Measurements from ENCODE around the gene MAP6. TPM values are rescaled to one million over a fixed set of nuclear protein-coding genes. Genes with fewer than 3 reads are reported as not detected.
A peak's percentile ranks its signal among the peaks of the same experiment; 100 is the strongest.

The MAP6 gene
- total RNA-seq = 1 to 10 TPM in 1 of 4 donors, under 1 TPM in 3; 0.35 to 5.0 (median 0.75) TPM

DNA sequence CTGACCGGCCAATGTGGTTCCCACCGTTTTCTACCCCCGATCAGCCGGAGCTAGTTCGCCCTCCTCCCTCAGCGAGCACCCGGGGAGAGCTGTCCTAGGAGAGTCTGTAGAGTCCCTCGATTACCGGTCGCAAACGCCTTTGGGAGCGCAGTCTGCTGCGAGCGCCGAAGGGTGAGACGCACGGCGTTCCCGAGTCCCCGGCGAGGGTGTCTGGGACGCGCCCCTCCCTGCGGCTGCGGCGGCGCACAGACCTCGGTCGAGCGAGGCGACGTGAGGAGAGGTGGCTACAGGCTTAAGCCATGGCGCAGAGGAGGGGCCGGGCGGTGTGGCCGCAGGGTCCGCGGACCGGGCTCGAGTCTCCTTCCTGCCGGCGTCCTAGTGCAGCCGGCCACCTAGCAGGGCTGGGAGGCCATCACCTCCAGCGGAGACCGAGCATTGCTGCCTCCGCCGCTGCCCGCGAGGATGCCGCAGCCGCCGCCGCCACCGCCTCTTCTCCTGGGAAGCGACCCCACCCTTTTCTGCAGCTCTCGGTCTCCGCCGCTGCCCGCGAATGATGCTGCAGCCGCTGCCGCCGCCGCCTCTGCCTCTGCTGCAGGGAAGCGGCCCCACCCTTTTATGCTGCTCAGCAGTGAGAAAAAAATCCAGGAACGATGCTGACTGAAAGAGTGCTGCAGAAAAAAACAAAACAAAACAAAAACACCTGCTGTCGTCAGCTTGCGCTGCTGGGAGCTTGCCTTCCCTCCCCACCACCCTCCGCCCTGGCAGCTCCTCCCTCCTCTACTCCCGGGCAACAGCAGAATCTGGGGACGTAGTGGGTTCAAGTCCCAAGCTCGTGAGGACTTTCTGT lies at the start of gene MAP6:
Gene MAP6, minus strand, starts transcription at position 588 of the 847 bp plus-strand sequence. CDS start 669 bp downstream, outside the sequence.
- Histone ChIP-seq H3K4me1 (peaks cover 0 to 23% (median 12%) of the 10 kb centered on the region in 4 donors), H3K27ac (peak within 1 kb of the TSS in 2 of 4 donors; percentile 32 to 45), H3K36me3 (no peaks in the 10 kb centered on the region), H3K9me3 (no peaks in the 10 kb centered on the region), H3K27me3 (peaks cover 0 to 27% of the 10 kb centered on the region in 2 donors), H3K4me3 (peak within 1 kb of the TSS; percentile 37 to 57 (median 54))
- TF ChIP-seq POLR2A (IDR thresholded peaks at IDR 0.05) (no peak), CTCF (IDR thresholded peaks at IDR 0.05) (no peak)
- peak in 1 of 3 donors; percentile 54 for DNase-seq

- peak within 1 kb of the TSS in 3 of 4 donors; percentile 25 to 58 (median 57) for H3K4me3 ChIP-seq
- peaks cover 0 to 5% (median 0%) of the 10 kb centered on the region in 3 donors for H3K36me3 ChIP-seq
- peak in 2 of 3 donors; percentile 81 to 82 for DNase-seq
- H3K27ac ChIP-seq = peak within 1 kb of the TSS in 3 of 4 donors; percentile 78 to 94 (median 93)
- no peaks in the 10 kb centered on the region for H3K9me3 ChIP-seq
- no peaks in the 10 kb centered on the region for H3K27me3 ChIP-seq
- peaks cover 0 to 19% (median 0%) of the 10 kb centered on the region in 4 donors for H3K4me1 ChIP-seq
- TF ChIP-seq POLR2A (IDR thresholded peaks at IDR 0.05) (peak; percentile 87 to 93), CTCF (IDR thresholded peaks at IDR 0.05) (no peak)
These were observed 49.0 kb upstream of the MAP6 start, which contains the start of gene MOGAT2 for GRCh38 chr11:75717608-75718418. MOGAT2 (plus strand) TSS chr11:75717838; CDS start chr11:75717889, 51 bp downstream.

- peak overlapping the region in 2 of 4 donors; percentile 93 to 94 for H3K27ac ChIP-seq
- H3K36me3 ChIP-seq = peaks cover 0 to 5% (median 0%) of the 10 kb centered on the region in 3 donors
- peaks cover 0 to 14% (median 0%) of the 10 kb centered on the region in 4 donors for H3K4me1 ChIP-seq
- no peak for DNase-seq
- H3K4me3 ChIP-seq = no peak overlapping the region
- no peaks in the 10 kb centered on the region for H3K9me3 ChIP-seq
- no peaks in the 10 kb centered on the region for H3K27me3 ChIP-seq
- TF ChIP-seq POLR2A (IDR thresholded peaks at IDR 0.05) (no peak), CTCF (IDR thresholded peaks at IDR 0.05) (no peak)
These were observed 47.8 kb upstream of the MAP6 start for GRCh38 chr11:75716659-75717058.

DNA sequence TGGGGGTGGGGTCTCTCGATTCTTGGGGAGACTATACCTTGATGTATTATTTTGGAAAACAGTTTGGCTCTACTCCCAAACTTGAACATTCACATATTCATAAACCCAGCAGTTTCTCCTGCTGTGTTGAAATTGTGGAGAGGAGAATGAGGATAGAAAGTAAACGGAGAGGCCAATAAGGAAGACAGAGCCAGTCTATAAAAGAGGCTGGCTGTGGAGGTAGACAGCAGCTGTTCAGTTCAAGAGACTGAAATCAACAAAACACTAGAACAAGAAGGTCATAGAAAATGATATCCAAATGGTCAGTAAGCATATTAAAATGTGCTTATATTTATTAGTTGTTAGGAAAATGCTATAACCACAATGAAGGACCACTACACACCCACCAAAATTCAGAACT lies 46.9 kb upstream of the MAP6 start:
- Histone ChIP-seq H3K27ac (no peak overlapping the region), H3K4me1 (peaks cover 0 to 14% (median 0%) of the 10 kb centered on the region in 4 donors), H3K36me3 (peaks cover 0 to 2% (median 0%) of the 10 kb centered on the region in 3 donors), H3K27me3 (no peaks in the 10 kb centered on the region), H3K9me3 (no peaks in the 10 kb centered on the region), H3K4me3 (no peak overlapping the region)
- DNase-seq = no peak
- no peak for TF ChIP-seq POLR2A (IDR thresholded peaks at IDR 0.05)
- no peak for TF ChIP-seq CTCF (IDR thresholded peaks at IDR 0.05)

GRCh38 chr11:75714211-75714610 lies 45.4 kb upstream of the MAP6 start:
- no peak for DNase-seq

More at GRCh38 chr11:75714211-75714610, 45.4 kb upstream of the MAP6 start:
- no peaks in the 10 kb centered on the region for H3K9me3 ChIP-seq
- no peaks in the 10 kb centered on the region for H3K36me3 ChIP-seq
- no peaks in the 10 kb centered on the region for H3K27me3 ChIP-seq
- H3K27ac ChIP-seq = no peak overlapping the region
- TF ChIP-seq CTCF (IDR thresholded peaks at IDR 0.05) (no peak), POLR2A (IDR thresholded peaks at IDR 0.05) (no peak)
- peaks cover 0 to 14% (median 0%) of the 10 kb centered on the region in 4 donors for H3K4me1 ChIP-seq
- H3K4me3 ChIP-seq = no peak overlapping the region

Measured in Peyer's patch (tissue), 4 donors.